ENCODE measurements around the gene SLC25A40.
"Not testable (repeated sequence)": the region's sequence is repeated elsewhere in the genome, so short reads cannot be mapped to it uniquely, and the experiment has no call there.

SLC25A40 gene

DNA sequence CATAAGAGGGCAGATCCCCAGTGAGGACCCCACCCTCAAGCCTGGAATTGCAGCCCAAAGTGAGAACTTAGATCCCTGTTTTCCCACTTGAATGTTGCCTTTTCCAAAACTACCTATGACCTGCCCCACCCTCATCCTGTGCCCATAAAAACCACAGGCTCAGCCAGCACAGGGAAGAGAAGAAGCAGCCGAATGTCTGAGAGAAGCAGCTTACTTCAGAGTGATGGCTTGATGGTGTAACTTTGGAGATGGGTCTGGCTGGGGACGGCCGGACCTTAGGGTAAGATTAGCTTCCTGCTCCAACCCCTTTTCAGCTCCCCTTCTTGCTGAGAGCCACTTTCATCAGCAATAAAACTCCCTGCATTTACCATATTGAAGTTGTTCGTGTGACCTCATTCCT, 5.7 kb downstream of the SLC25A40 start:
- no peak for DNase-seq (ENCODE audit: low spot score)

GRCh38 chr7:87866533-87866932, 9.6 kb downstream of the SLC25A40 start:
- DNase-seq (ENCODE audit: low spot score): not testable (repeated sequence)

- no peak for DNase-seq (ENCODE audit: low spot score)
These were observed 10.1 kb downstream of the SLC25A40 start for GRCh38 chr7:87866089-87866488.

DNA sequence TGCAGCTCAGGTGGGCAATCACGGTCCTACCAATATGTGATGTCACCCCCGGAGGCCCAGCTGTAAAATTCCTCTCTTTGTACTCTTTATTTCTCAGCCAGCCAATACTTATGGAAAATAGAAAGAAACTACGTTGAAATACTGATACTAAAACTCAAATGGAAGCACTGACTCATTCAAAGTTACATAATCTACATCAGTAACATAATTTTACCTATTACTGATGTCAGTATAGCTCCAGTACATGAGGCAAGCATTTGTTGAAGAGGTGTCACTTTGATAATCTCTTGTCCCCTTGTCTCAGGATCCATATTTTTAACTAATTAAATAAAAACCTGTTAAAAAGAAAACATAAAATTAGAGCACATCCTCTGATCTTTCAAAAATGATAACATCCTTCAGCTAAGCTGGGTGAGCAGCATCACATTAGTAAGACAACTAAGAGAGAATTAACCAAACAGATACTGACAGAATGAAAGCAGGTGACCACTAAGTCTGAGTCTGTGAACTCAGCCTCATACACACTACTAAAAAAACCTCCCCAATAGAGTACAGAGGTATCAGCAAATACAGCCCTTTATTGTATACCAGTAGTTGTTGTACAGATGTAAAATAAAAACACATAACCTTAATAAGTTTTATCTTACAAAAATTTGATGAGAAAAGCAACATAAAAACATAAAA, 17.6 kb downstream of the SLC25A40 start:
- no peak for DNase-seq (ENCODE audit: low spot score)

DNA sequence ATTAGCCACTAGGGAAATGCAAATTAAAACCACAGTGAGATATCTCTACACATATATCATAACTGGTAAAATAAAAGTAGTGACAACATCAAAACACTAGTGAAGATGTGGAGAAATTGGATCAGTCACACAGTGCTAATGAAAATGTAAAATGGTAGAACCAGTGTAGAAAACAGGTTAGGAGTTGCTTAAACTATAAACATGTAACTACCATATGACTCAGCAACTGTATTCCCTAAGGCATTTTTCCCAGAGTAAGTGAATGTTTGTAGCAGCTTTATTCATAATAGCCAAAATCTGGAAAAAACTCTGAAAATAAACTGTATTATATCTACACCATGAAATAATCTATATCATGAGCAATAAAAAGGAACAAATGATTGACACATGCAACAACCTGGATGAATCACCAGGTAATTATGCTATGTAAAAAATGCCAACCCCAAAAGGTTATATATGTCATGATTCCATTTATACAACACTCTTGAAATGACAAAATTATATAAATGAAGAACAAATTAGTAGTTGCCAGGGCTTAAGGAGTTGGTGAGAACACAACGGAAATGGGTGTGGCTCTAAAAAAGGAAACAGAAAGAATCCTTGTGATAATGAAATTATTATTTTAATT, 22.8 kb downstream of the SLC25A40 start:
- no peak for DNase-seq (ENCODE audit: low spot score)

DNA sequence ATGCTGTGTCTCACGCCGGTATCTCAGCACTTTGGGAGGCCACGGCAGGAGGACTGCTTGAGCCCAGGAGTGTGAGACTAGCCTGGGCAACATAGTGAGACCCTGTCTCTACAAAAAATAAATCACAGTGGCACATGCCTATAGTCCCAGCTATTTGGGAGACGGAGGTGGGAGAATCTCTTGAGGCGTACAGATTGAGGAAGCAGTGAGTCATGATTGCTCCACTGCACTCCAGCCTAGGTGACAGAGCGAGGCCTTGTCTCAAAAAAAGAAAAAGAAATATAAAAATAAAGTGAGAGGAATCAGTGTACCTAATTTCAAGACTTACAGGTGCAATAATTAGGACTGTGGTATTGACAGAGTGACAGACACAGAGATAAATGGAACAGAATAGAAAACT, 23.9 kb downstream of the SLC25A40 start:
- no peak for DNase-seq (ENCODE audit: low spot score)

DNA sequence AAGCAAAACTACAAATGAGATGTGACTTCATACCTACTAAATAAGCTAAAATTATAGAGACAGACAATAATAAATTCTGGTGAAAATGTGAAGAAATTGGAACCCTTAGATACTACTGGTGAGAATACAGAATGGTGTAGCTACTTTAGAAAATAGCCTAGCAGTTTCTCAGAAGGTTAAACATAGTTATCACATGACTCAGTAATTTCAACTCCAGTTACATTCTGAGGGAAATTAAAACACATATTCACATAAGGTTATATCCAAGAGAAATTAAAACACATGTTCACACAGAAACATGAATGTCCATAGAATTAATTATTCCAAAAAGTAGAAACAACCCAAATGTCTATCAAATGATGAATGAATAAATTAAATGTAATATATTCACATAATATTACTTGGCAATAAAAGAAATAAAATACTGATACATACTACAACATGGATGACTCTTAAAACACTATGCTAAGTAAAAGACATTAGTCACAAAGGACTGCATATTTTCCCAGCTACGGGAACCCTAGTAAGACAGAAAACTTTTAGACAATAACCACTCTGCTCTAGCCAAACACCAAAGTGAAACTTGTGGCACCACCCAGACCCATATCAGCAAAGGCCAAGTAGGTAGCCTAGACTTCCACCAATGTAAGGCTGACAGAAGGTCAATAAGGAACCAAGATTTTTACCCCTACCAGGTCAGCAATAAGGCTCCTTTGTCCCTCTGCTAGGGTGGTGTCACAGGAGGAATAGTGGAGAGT, 25.1 kb downstream of the SLC25A40 start:
- DNase-seq (ENCODE audit: low spot score): no peak

DNA sequence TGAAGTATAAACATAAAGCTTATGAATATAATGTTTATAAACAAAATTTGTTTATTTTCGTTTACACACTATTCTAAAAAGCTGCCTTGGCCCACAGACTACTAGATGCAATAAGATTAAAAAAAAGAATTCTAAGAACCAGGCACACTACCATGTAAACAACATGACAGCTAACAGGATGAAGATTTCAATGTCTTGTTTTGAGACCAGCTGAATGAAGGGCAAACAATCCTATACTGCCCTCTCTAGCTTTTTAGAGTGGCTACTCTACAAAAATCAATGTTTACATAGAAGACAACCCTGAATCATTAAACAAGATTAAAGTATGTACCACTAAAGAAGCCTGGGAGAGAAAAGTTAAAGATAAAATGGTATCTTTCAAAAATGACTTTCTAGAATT, 38.6 kb downstream of the SLC25A40 start:
- DNase-seq (ENCODE audit: low spot score): no peak

DNA sequence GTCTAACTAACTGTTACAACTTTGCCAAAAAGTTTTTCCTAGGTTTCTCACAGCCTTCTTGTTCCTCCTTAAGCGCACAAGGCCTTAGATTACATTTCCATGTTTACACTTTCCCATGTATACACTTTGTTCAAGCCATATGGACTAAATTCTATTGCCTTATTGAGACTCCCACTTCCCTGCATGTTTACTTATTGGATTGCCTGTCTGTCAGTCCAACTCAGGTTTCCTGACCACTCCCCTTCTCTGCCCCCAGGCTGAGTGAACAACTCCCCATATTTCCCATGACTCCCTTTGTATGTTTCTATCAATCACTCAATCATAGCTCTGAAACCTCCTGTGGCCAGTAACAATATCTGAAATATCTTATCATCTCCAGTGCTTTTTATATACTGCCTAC, 43.0 kb downstream of the SLC25A40 start:
- DNase-seq (ENCODE audit: low spot score): no peak

GRCh38 chr7:87831097-87831496, 45.1 kb downstream of the SLC25A40 start:
- DNase-seq (ENCODE audit: low spot score): no peak

DNA sequence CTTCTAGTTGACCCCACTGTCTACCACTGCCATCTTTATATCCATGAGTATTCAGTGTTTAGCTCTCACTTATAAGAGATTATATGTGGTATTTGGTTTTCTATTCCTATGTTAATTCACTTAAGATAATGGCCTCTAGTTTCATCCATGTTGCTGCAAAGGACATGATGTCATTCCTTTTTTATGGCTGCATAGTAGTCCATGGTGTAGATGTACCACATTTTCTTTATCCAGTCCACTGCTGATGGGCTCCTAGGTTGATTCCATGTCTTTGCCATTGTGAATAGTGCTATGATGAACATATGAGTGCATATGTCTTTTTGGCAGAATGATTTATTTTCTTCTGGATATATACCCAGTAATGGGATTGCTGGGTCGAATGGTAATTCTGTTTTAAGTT, 47.8 kb downstream of the SLC25A40 start:
- DNase-seq (ENCODE audit: low spot score): not testable (repeated sequence)

DNA sequence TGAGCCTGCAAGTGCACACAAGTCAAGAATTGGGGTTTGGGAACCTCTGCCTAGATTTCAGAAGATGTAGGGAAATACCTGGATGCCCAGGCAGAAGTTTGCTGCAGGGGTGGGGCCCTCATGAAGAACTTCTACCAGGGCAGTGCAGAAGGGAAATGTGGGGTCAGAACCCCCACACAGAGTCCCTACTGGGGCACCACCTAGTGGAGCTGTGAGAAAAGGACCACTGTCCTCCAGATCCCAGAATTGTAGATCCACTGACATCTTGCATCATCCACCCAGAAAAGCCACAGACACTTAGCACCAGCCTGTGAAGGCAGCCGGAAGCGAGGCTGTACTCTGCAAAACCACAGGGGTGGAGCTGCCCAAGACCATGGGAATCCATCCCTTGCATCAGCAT, 50.8 kb downstream of the SLC25A40 start:
- not testable (repeated sequence) for DNase-seq (ENCODE audit: low spot score)

GRCh38 chr7:87822056-87822455, 54.1 kb downstream of the SLC25A40 start:
- DNase-seq (ENCODE audit: low spot score): not testable (repeated sequence)

- DNase-seq (ENCODE audit: low spot score): no peak
These were observed 57.8 kb downstream of the SLC25A40 start for GRCh38 chr7:87818336-87818735.

DNA sequence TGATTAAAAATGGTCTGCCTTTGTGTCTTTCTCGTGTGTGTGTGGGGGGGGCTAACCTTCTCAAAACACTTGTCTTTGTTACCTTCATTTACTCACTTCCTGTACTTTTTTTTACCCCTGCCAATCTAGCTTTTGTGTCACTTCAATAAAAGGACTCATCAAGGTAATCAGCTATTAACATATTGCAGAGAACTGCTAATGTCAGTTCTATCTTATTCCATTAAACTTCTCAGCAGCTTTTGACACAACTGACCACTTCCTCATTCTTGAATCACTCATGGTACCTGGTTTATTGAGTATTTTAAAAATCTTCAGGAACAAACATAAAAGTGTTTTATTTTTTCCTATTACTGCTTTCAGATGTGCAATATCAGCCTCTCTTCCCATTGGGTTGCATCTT, 59.8 kb downstream of the SLC25A40 start:
- no peak for DNase-seq (ENCODE audit: low spot score)

- no peak for DNase-seq (ENCODE audit: low spot score)
These were observed 65.4 kb downstream of the SLC25A40 start for GRCh38 chr7:87810726-87811125.

- no peak for DNase-seq (ENCODE audit: low spot score)
These were observed 66.0 kb downstream of the SLC25A40 start for GRCh38 chr7:87810130-87810529.

DNA sequence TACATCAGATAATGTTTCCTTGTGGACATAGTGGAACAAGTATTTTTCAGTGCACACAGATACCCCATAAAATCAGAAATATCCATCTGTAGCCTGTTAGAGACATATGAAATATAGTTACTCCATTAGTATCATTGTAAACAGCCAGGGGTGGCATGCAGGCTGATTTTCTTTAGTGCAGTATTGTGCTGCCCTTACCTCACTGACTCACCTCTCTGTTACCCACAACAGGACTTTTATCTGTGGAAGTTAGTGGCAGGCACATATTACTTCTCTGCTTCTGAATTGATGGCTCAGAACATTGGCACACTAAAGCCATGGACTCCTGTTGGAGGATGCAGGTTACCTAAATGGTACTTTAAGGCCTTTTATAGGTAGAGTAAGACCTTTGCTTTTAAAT, 70.0 kb downstream of the SLC25A40 start:
- no peak for DNase-seq (ENCODE audit: low spot score)

GRCh38 chr7:87797798-87798403, 78.3 kb downstream of the SLC25A40 start:
- no peak for DNase-seq (ENCODE audit: low spot score)

DNA sequence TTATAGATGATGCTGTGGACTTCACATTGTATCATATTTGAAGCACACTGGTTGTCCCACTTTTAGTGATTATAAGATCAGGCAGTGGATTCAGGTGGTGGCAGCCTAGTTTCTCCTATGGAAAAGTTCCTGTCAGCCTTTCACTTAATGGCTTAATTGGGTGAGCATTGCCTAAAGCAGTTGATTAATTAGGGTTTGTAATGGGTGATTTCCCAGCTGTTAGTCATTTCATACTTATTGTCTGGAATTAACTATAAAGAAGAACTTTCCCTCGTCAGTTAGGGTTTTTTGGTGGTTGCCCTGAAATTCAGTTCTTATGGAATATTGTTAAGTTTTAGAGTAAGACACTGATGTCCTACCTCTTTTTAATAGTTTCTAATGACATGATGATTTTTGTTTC, 78.8 kb downstream of the SLC25A40 start:
- no peak for DNase-seq (ENCODE audit: low spot score)

DNA sequence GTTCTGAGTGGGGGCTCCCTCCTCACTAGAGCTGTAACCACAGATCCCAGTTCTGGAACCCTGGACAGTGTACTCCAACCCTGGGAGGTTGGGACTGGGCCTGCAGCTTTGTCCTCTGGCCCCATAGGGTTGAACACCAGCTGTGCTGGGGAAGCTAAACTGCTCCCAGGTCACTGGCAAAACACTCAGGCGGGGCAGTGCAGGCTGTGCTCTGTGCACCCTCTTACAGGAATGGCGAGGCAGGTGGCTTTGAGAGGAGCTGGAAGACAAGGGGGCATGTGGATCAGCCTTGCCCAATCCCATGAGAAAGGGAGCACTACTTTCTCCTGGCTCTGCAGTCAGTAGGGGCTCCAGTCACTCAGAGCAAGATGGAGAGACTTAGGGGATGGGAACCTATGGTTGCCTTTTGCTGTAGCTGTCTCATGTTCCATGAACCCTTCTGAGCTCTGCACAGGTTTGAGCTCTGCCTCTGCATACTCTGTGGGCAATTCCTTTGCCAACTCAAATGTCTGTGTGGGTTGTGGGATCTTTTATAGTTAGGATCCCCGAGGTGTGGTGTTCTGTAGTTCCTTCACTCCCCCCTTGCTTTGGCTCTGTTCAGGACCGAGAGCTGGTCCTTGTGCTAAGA, 90.7 kb downstream of the SLC25A40 start:
- no peak for DNase-seq (ENCODE audit: low spot score)

- DNase-seq (ENCODE audit: low spot score): no peak
These were observed 91.7 kb downstream of the SLC25A40 start for GRCh38 chr7:87784424-87784823.
